ENCODE data around the gene COPZ2. TPM values are rescaled to one million over a fixed set of nuclear protein-coding genes. Genes with fewer than 3 reads are reported as not detected.

The COPZ2 gene
- 9.6 and 10.3 TPM in 2 replicates for total RNA-seq

DNA sequence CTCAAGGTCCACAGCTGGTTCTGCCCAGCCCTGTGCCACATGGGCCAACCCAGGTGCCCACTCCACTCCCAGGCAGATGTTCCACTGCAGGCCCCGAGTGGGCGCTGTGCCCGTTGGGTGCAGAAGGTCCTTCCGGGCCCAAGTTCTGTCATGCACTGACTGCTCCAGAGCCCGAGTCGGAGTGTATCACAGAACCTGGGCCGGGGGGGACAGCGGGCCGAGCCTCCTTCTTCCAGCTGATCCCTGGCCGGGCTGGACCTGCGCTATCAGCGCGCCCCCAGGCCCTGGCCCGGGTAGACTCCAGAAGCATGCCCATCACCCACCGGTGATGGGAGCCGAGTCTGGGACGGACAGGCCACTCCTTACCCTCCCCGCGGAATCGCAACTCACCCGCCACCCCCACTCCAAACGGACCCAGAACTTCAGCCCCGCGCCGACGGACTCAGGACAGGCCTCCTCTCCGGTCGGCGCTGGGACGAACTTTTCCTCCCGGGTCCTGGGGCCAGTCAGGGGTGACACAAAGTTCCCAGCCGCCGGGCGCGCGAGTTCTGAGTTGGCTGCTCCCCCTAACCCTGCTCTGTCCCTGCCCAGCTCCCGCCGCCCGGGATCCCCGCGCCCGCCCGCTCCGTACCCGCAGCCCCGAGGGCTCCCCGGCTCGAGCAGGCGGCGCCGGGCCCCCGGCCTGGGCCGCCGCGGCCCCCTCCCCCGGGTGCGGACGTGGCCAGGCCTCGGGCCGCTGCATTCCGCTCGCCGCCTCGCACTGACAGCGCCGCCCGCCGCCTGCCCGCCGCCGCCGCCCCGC lies at the start of gene COPZ2:
Gene COPZ2, minus strand, starts transcription at position 762 of the 802 bp plus-strand sequence. Its CDS starts 20 bp downstream, at position 742.

GRCh38 chr17:48047741-48048383 lies 10.3 kb upstream of the COPZ2 start, which contains the start of gene NFE2L1:
Gene NFE2L1, plus strand, starts transcription at chr17:48048359. Its CDS starts 2,760 bp downstream, at chr17:48051119.

Other genes with a start within 250 kb of the COPZ2 start
- gene OSBPL7, start 216.0 kb downstream of the COPZ2 start, total RNA-seq = 0.68 and 5.2 TPM in 2 replicates
- 13.7 and 20.3 TPM in 2 replicates for gene MRPL10, start 206.3 kb downstream of the COPZ2 start, total RNA-seq
- gene LRRC46, start 206.1 kb downstream of the COPZ2 start, total RNA-seq = 0.07 TPM in 1 of 2 replicates, not detected in the other
- 21.7 and 22.2 TPM in 2 replicates for gene SCRN2, start 196.5 kb downstream of the COPZ2 start, total RNA-seq
- 1.3 and 3.8 TPM in 2 replicates for gene SP6, start 186.6 kb downstream of the COPZ2 start, total RNA-seq
- 1.4 and 3.4 TPM in 2 replicates for gene SP2, start 141.6 kb downstream of the COPZ2 start, total RNA-seq
- 36.2 and 41.0 TPM in 2 replicates for gene PNPO, start 96.2 kb downstream of the COPZ2 start, total RNA-seq
- gene PRR15L, start 79.9 kb downstream of the COPZ2 start, total RNA-seq = 0.34 and 4.5 TPM in 2 replicates
- 59.9 and 74.8 TPM in 2 replicates for gene CDK5RAP3, start 66.7 kb downstream of the COPZ2 start, total RNA-seq
- gene NFE2L1, start 10.6 kb upstream of the COPZ2 start, total RNA-seq = 192 and 486 TPM in 2 replicates
- 28.7 and 41.9 TPM in 2 replicates for gene CBX1, start 63.7 kb upstream of the COPZ2 start, total RNA-seq
- gene SNX11, start 70.0 kb upstream of the COPZ2 start, total RNA-seq = 18.1 and 18.8 TPM in 2 replicates